GM18858 (cell line): ENCODE data around the gene ZNF275.
"Not testable (repeated sequence)": the region's sequence is repeated elsewhere in the genome, so short reads cannot be mapped to it uniquely, and the experiment has no call there.

Experiments
- ATAC-seq: cut with Tn5 transposase; IDR thresholded peaks from one replicate; pipeline ENCODE4 v1.9.1; 2021; ENCODE audit not compliant: unreplicated experiment

The ZNF275 gene

GRCh38 chrX:153318811-153319210 is 15.1 kb upstream of the ZNF275 start:
- ATAC-seq, result no peak

GRCh38 chrX:153319295-153320046 is 14.5 kb upstream of the ZNF275 start:
- ATAC-seq, result no peak

- ATAC-seq, result not testable (repeated sequence)
Measured at GRCh38 chrX:153320047-153320443, 13.9 kb upstream of the ZNF275 start.

- no peak for ATAC-seq
Measured at GRCh38 chrX:153320555-153321184, 13.3 kb upstream of the ZNF275 start.

GRCh38 chrX:153321381-153322124 is 12.4 kb upstream of the ZNF275 start, which contains the start of gene PNMA6F:
Gene PNMA6F, minus strand, starts transcription at chrX:153321767. Its CDS starts 1,093 bp downstream, at chrX:153320674.
- ATAC-seq, result no peak

GRCh38 chrX:153327561-153327960 is 6.4 kb upstream of the ZNF275 start:
- no peak for ATAC-seq

- ATAC-seq, result no peak
Measured at GRCh38 chrX:153333266-153333665, 687 bp upstream of the ZNF275 start.

GRCh38 chrX:153334654-153335295 is 822 bp downstream of the ZNF275 start:
- ATAC-seq, result no peak

GRCh38 chrX:153336121-153336894 is 2.4 kb downstream of the ZNF275 start:
- peak; percentile 52 for ATAC-seq

GRCh38 chrX:153336988-153337387 is 3.0 kb downstream of the ZNF275 start:
- no peak for ATAC-seq

- no peak for ATAC-seq
Measured at GRCh38 chrX:153338836-153339235, 4.9 kb downstream of the ZNF275 start.

GRCh38 chrX:153339662-153340061 is 5.7 kb downstream of the ZNF275 start:
- ATAC-seq, result no peak

- no peak for ATAC-seq
Measured at GRCh38 chrX:153340111-153340510, 6.2 kb downstream of the ZNF275 start.

- no peak for ATAC-seq
Measured at GRCh38 chrX:153342762-153343558, 9.0 kb downstream of the ZNF275 start.

- no peak for ATAC-seq
Measured at GRCh38 chrX:153343674-153344073, 9.7 kb downstream of the ZNF275 start.

GRCh38 chrX:153347530-153347929 is 13.6 kb downstream of the ZNF275 start:
- ATAC-seq, result no peak

- ATAC-seq, result no peak
Measured at GRCh38 chrX:153348421-153348820, 14.5 kb downstream of the ZNF275 start.

- ATAC-seq, result no peak
Measured at GRCh38 chrX:153349952-153350351, 16.0 kb downstream of the ZNF275 start.

GRCh38 chrX:153351981-153352380 is 18.0 kb downstream of the ZNF275 start:
- ATAC-seq, result no peak

- no peak for ATAC-seq
Measured at GRCh38 chrX:153352858-153353257, 18.9 kb downstream of the ZNF275 start.
